ENCODE results near the gene ZNF302. TPM values are rescaled to one million over a fixed set of nuclear protein-coding genes. Genes with fewer than 3 reads are reported as not detected.

Gene ZNF302
- 19.2 and 19.4 TPM in 2 replicates for total RNA-seq

DNA sequence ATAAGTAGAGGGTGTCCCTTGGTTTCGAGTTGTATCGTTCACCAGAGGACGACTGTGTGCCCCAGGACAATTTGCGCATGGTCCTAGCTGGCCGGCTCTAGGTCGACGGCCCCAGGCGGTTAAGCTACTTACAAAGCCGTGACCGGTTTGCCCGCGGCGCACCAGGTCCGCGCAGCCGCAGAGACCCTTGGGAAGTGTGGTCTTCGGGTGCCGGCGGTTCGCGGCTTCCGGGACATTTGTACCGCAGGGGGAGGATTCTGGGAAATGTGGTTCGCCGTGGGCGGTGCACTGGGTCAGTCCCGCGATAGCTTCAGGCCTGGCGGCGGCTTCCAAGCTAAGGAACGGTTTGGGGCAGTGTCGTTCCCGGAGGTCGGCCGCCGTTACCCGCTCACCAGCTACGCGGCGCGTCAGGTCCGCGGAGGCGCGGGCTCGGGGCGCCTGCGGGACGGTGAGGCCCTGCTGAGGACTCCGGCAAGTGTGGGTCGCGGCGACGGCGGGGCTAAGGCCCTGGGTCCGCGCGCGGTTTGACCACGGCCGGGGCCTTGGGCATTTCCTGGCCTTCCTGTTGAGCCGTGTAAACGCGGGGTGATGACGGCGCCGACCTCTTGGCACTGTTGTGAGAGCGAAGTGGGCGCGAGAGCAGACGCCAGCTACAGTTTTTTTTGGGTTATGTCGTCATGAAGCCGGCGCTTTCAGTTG, at the start of gene ZNF302:
Gene ZNF302 (plus strand): TSS at position 293 of the 699 bp plus-strand sequence. CDS start 1,127 bp downstream, outside the sequence.
- H4K20me1 ChIP-seq (ENCODE audit: insufficient read depth, low read length): no peaks in the 10 kb centered on the region
- H3K4me3 ChIP-seq (ENCODE audit: insufficient read depth, low read length): peak within 1 kb of the TSS; percentile 92
- peak within 1 kb of the TSS; percentile 95 for H3K27ac ChIP-seq (ENCODE audit: low read depth, low read length)
- peaks cover 3% of the 10 kb centered on the region for H3K9me3 ChIP-seq (ENCODE audit: low read depth, low read length)
- H3K4me2 ChIP-seq (ENCODE audit: insufficient read depth, low read length): peak within 1 kb of the TSS; percentile 96
- peak within 1 kb of the TSS; percentile 99 for H2AFZ ChIP-seq (ENCODE audit: low read length)
- H3K79me2 ChIP-seq (ENCODE audit: insufficient read depth, low read length): peaks cover 15% of the 10 kb centered on the region
- no peaks in the 10 kb centered on the region for H3K27me3 ChIP-seq (ENCODE audit: insufficient read depth, low read length)
- DNase-seq (ENCODE audit: insufficient read length, low spot score, missing footprints): peak; percentile 97
- TF ChIP-seq, protein P1, sequence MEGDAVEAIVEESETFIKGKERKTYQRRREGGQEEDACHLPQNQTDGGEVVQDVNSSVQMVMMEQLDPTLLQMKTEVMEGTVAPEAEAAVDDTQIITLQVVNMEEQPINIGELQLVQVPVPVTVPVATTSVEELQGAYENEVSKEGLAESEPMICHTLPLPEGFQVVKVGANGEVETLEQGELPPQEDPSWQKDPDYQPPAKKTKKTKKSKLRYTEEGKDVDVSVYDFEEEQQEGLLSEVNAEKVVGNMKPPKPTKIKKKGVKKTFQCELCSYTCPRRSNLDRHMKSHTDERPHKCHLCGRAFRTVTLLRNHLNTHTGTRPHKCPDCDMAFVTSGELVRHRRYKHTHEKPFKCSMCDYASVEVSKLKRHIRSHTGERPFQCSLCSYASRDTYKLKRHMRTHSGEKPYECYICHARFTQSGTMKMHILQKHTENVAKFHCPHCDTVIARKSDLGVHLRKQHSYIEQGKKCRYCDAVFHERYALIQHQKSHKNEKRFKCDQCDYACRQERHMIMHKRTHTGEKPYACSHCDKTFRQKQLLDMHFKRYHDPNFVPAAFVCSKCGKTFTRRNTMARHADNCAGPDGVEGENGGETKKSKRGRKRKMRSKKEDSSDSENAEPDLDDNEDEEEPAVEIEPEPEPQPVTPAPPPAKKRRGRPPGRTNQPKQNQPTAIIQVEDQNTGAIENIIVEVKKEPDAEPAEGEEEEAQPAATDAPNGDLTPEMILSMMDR (IDR thresholded peaks at IDR 0.05; ENCODE audit: extremely low read depth, low read depth, low read length): no peak
- peaks cover 10% of the 10 kb centered on the region for H3K4me1 ChIP-seq (ENCODE audit: insufficient read depth, low read length)
- peaks cover 37% of the 10 kb centered on the region for H3K36me3 ChIP-seq (ENCODE audit: insufficient read depth, low read length)

DNA sequence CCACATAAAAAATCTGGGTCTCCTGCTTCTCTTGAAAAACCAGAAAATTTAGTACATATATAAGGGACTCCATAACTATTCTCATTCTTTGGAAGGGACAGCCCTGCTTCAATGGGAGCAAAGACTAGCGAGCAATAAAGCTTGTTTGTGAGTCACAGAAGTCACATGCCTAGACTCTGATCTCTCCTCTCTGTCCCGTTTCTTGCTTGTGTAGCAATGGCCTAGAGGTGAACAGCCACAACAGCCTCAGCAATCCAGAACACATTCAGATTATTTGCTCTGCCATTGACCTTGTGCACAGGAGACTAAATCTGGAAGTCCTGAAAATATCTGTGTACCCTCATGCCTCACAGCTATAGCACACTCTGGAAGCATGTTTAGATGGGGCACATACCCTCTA, 43.7 kb upstream of the ZNF302 start:
- H3K4me2 ChIP-seq (ENCODE audit: insufficient read depth, low read length): no peak overlapping the region
- no peak overlapping the region for H3K4me3 ChIP-seq (ENCODE audit: insufficient read depth, low read length)
- TF ChIP-seq, protein P1 (IDR thresholded peaks at IDR 0.05; ENCODE audit: extremely low read depth, low read depth, low read length): no peak
- H3K27me3 ChIP-seq (ENCODE audit: insufficient read depth, low read length): no peaks in the 10 kb centered on the region
- H4K20me1 ChIP-seq (ENCODE audit: insufficient read depth, low read length): no peaks in the 10 kb centered on the region
- H3K79me2 ChIP-seq (ENCODE audit: insufficient read depth, low read length): no peaks in the 10 kb centered on the region
- no peak for DNase-seq (ENCODE audit: insufficient read length, low spot score, missing footprints)
- H3K4me1 ChIP-seq (ENCODE audit: insufficient read depth, low read length): no peaks in the 10 kb centered on the region
- H3K9me3 ChIP-seq (ENCODE audit: low read depth, low read length): peaks cover 27% of the 10 kb centered on the region
- H3K27ac ChIP-seq (ENCODE audit: low read depth, low read length): no peak overlapping the region
- H3K36me3 ChIP-seq (ENCODE audit: insufficient read depth, low read length): no peaks in the 10 kb centered on the region
- no peak overlapping the region for H2AFZ ChIP-seq (ENCODE audit: low read length)

DNA sequence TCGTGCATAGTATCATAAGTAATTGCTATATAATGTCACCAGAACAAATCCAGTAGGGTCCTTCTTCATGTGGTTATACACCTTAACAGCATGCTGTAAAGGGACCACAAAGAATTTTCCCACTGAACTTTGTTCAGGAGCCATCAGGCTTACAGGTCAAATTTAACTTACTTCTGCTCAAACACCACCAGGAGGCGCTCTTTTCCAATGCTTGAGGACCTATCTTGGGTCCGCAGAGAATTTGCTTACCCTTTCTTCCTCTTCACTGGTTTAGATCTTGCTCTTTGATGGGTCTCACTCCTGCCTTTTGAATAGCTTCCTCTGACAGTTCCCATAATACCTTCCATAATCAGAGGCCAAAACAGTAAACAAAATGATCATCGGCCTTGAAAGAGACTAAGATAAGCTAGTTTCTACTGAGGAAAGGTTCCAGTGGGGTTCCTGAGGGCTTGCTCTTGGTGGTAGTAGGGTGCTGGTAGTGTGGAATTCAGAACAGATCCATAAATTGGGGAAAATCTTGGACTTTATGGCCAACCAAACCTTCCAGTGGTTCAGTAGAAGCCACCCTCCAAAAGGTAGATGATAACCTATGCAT, 37.9 kb upstream of the ZNF302 start:
- Histone ChIP-seq H4K20me1 (ENCODE audit: insufficient read depth, low read length) (no peaks in the 10 kb centered on the region), H3K27ac (ENCODE audit: low read depth, low read length) (no peak overlapping the region), H3K36me3 (ENCODE audit: insufficient read depth, low read length) (no peaks in the 10 kb centered on the region), H3K79me2 (ENCODE audit: insufficient read depth, low read length) (no peaks in the 10 kb centered on the region), H3K4me2 (ENCODE audit: insufficient read depth, low read length) (no peak overlapping the region), H3K4me3 (ENCODE audit: insufficient read depth, low read length) (no peak overlapping the region), H2AFZ (ENCODE audit: low read length) (no peak overlapping the region), H3K9me3 (ENCODE audit: low read depth, low read length) (peaks cover 17% of the 10 kb centered on the region), H3K27me3 (ENCODE audit: insufficient read depth, low read length) (no peaks in the 10 kb centered on the region), H3K4me1 (ENCODE audit: insufficient read depth, low read length) (no peaks in the 10 kb centered on the region)
- TF ChIP-seq, protein P1 (IDR thresholded peaks at IDR 0.05; ENCODE audit: extremely low read depth, low read depth, low read length): peak; percentile 74
- DNase-seq (ENCODE audit: insufficient read length, low spot score, missing footprints): no peak

DNA sequence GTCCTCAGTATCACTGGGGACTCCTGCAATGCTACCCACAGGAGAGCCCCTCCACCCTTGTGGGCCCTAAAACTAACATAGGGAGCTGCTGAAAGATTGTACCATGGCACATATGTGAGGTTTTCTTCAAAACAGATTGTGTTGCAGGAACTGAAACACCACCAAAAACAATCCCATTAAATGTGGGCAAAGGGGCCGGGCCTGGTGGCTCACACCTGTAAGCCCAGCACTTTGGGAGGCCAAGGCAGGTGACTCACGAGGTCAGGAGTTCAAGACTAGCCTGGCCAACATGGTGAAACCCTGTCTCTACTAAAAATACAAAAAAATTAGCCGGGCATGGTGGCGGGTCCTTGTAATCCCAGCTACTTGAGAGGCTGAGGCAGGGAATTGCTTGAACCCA, 35.2 kb upstream of the ZNF302 start:
- Histone ChIP-seq H2AFZ (ENCODE audit: low read length) (no peak overlapping the region), H3K4me3 (ENCODE audit: insufficient read depth, low read length) (no peak overlapping the region), H3K79me2 (ENCODE audit: insufficient read depth, low read length) (no peaks in the 10 kb centered on the region), H4K20me1 (ENCODE audit: insufficient read depth, low read length) (no peaks in the 10 kb centered on the region), H3K9me3 (ENCODE audit: low read depth, low read length) (no peaks in the 10 kb centered on the region), H3K27ac (ENCODE audit: low read depth, low read length) (no peak overlapping the region), H3K4me1 (ENCODE audit: insufficient read depth, low read length) (no peaks in the 10 kb centered on the region), H3K27me3 (ENCODE audit: insufficient read depth, low read length) (no peaks in the 10 kb centered on the region), H3K36me3 (ENCODE audit: insufficient read depth, low read length) (no peaks in the 10 kb centered on the region), H3K4me2 (ENCODE audit: insufficient read depth, low read length) (no peak overlapping the region)
- no peak for DNase-seq (ENCODE audit: insufficient read length, low spot score, missing footprints)
- TF ChIP-seq, protein P1 (IDR thresholded peaks at IDR 0.05; ENCODE audit: extremely low read depth, low read depth, low read length): no peak
